GM21529 (cell line): ENCODE data around the gene ABHD3.
"Not testable (repeated sequence)": the region's sequence is repeated elsewhere in the genome, so short reads cannot be mapped to it uniquely, and the experiment has no call there.

Experiments used
- ATAC-seq: cut with Tn5 transposase; IDR thresholded peaks from one replicate; pipeline ENCODE4 v1.9.1; 2021; ENCODE audit not compliant: unreplicated experiment

The ABHD3 gene

GRCh38 chr18:21703241-21703820 lies 1.2 kb downstream of the ABHD3 start:
- peak; percentile 12 for ATAC-seq

DNA sequence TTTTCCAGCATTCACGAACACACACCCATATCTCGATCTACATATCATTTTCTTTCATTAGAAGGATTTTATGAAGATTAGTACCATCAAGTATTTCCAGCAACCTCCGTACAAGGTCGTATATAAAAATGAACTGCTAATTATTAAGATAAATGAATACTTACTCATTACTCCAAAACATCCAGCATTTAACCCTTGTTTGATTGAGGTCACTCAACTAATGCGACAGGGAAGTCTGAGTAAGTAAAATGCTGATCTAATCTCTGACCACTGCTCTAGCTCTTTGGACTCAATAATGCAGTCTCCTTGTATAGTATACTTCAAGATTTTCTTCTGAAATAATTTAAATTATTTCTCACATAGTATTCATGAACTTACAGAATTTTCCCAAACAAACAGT lies 2.0 kb downstream of the ABHD3 start:
- no peak for ATAC-seq

DNA sequence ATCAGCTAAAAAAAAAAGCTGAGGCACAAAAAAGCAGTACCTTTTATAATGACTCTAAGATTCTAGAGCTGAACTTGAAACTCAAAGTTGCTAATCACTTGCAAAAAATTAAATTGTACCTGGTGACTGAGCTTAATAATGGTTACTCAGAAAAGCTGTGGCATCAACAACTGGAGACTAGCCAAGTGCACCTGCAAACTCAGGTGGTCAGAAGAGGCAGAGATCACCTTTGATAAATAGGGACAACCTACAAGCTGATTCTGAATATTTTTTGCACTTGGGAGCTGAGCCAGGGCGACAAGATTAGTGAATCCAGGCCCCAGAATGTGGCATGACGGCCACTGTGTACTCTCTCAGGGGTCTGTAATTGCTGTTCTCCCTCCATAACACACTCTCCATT lies 3.0 kb downstream of the ABHD3 start:
- no peak for ATAC-seq

- ATAC-seq, result no peak
Observed at GRCh38 chr18:21700528-21701075, 4.0 kb downstream of the ABHD3 start.

- ATAC-seq, result no peak
Observed at GRCh38 chr18:21693322-21693721, 11.3 kb downstream of the ABHD3 start.

- no peak for ATAC-seq
Observed at GRCh38 chr18:21689736-21690135, 14.8 kb downstream of the ABHD3 start.

GRCh38 chr18:21686282-21687105 lies 18.1 kb downstream of the ABHD3 start:
- no peak for ATAC-seq

DNA sequence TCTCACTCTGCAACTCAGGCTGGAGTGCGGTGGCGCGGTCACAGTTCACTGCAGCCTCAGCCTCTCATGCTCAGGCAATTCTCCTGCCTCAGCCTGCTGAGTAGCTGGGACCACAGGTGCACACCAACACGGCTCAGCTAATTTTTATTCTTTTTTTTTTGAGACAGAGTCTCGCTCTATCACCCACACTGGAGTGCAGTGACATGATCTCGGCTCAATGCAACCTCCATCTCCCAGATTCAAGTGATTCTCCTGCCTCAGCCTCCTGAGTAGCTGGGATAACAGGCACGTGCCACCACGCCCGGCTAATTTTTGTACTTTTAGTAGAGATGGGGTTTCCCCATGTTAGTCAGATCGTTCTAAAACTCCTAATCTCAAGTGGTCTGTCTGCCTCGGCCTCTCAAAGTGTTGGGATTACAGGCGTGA lies 19.0 kb downstream of the ABHD3 start:
- ATAC-seq, result peak; percentile 77

GRCh38 chr18:21684731-21685130 lies 19.8 kb downstream of the ABHD3 start:
- ATAC-seq, result peak; percentile 65

DNA sequence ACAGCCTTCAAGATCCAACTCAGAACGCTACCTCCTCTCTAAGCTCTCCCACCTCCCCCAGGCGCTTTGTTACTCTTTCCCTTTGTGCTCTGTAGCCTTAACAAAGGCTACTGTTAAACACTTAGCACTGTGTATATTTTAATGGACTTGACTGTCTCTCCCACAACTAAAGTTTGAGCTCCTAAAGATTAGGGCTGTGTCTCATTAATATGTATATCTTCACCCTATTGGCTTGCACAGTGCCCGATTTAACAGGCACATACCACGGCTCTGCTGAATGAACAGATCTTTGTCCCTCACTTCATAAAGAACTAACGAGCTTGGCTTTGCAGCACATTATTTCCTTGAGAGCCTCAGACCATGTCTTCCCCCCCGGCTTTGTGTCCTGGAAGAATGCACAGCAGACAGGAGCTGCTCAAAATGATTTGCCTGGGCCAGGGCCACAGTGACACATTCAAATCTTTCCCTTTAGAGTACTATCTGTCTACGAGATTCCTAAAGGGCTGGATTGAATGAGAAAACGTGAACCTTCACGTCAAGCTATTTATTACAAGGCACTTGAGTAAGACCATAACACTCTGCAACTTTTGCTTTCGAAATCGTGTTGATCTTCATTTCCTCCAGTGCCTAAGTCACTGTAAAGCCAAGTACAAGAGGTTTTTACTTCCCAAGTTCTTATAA lies 22.1 kb downstream of the ABHD3 start:
- peak; percentile 35 for ATAC-seq

GRCh38 chr18:21680161-21680560 lies 24.4 kb downstream of the ABHD3 start:
- no peak for ATAC-seq

- no peak for ATAC-seq
Observed at GRCh38 chr18:21678859-21679258, 25.7 kb downstream of the ABHD3 start.

- not testable (repeated sequence) for ATAC-seq
Observed at GRCh38 chr18:21675354-21675753, 29.2 kb downstream of the ABHD3 start.

GRCh38 chr18:21672521-21673267 lies 31.9 kb downstream of the ABHD3 start:
- no peak for ATAC-seq

- ATAC-seq, result no peak
Observed at GRCh38 chr18:21669736-21670285, 34.8 kb downstream of the ABHD3 start.

DNA sequence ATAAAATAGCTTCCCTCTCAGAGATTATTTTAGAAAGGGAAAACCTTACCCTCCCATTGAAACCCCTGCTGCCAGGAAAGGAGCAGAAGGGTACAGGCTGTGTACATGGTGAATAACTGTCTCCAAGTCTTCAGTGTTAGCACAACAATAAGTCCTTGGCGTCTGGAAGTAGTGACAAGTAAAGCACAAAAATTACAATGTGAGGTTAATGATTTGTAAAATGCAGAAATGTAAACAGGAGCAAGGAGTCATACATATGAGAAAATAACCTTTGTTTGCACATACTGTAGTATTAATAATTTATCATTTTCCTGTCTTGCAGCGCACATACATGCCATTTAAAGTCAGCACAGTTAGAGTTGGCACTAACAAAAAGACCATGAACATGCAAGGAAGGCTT lies 40.5 kb downstream of the ABHD3 start:
- ATAC-seq, result no peak

GRCh38 chr18:21663578-21663977 lies 41.0 kb downstream of the ABHD3 start:
- no peak for ATAC-seq

- ATAC-seq, result no peak
Observed at GRCh38 chr18:21662581-21662980, 42.0 kb downstream of the ABHD3 start.

GRCh38 chr18:21660078-21660477 lies 44.5 kb downstream of the ABHD3 start:
- no peak for ATAC-seq

GRCh38 chr18:21656402-21656801 lies 48.2 kb downstream of the ABHD3 start:
- no peak for ATAC-seq

GRCh38 chr18:21653361-21653760 lies 51.2 kb downstream of the ABHD3 start:
- no peak for ATAC-seq
